ENCODE data around the gene SQSTM1. TPM values are rescaled to one million over a fixed set of nuclear protein-coding genes. Genes with fewer than 3 reads are reported as not detected.

The SQSTM1 gene
- total and polyA plus RNA-seq, 2 donors (not counting 1 experiment from before 2014, with no cell fraction given): 212 to 1,894 TPM

GRCh38 chr5:179795863-179796833 is 24.6 kb upstream of the SQSTM1 start:
- Histone ChIP-seq H3K9ac (ENCODE audit: insufficient read depth, low read length) (peak overlapping the region; percentile 58), H3K27ac (ENCODE audit: insufficient read depth, low read length) (peak overlapping the region; percentile 59), H3K36me3 (ENCODE audit: control insufficient read depth, insufficient read depth, low read length) (peaks cover 31% of the 10 kb centered on the region), H3K27me3 (ENCODE audit: control insufficient read depth, insufficient read depth, low read length) (no peaks in the 10 kb centered on the region), H3K4me3 (replicated peaks in 1 of 4; ENCODE audit: control extremely low read depth in 1 of 4, insufficient read depth in 1 of 4, low read depth in 3 of 4, low read length in 4 of 4) (peak overlapping the region; percentile 23 to 61 (median 49)), H3K4me2 (ENCODE audit: extremely low read depth, insufficient read depth, low read length) (peak overlapping the region; percentile 80), H4K20me1 (ENCODE audit: control insufficient read depth, extremely low read depth, insufficient read depth, low read length) (no peaks in the 10 kb centered on the region), H3K4me1 (ENCODE audit: control insufficient read depth, extremely low read depth, insufficient read depth, low read length) (peaks cover 6% of the 10 kb centered on the region), H2AFZ (ENCODE audit: low read length) (no peak overlapping the region), H3K79me2 (ENCODE audit: control insufficient read depth, insufficient read depth, low read length) (no peaks in the 10 kb centered on the region), H3K9me3 (ENCODE audit: control insufficient read depth, insufficient read depth, low read depth, low read length) (no peaks in the 10 kb centered on the region)
- peak; percentile 33 to 55 for TF ChIP-seq CTCF (conservative IDR thresholded peaks at IDR 0.05 in 1 of 2, IDR thresholded peaks at IDR 0.05 in 1 of 2; ENCODE audit: low read depth in 1 of 2, low read length in 2 of 2)
- no peak for TF ChIP-seq EZH2 (IDR thresholded peaks at IDR 0.05; ENCODE audit: low read length, missing control alignments)
- DNase-seq (ENCODE audit: low read depth in 2 of 2): peak; percentile 78 to 79

- TF ChIP-seq EZH2 (IDR thresholded peaks at IDR 0.05; ENCODE audit: low read length, missing control alignments) (no peak), CTCF (conservative IDR thresholded peaks at IDR 0.05 in 1 of 2, IDR thresholded peaks at IDR 0.05 in 1 of 2; ENCODE audit: low read depth in 1 of 2, low read length in 2 of 2) (no peak)
- peak overlapping the region; percentile 1 for H3K4me2 ChIP-seq (ENCODE audit: extremely low read depth, insufficient read depth, low read length)
- peaks cover 6% of the 10 kb centered on the region for H3K4me1 ChIP-seq (ENCODE audit: control insufficient read depth, extremely low read depth, insufficient read depth, low read length)
- DNase-seq (ENCODE audit: low read depth in 2 of 2): no peak
- no peak overlapping the region for H2AFZ ChIP-seq (ENCODE audit: low read length)
- peaks cover 4% of the 10 kb centered on the region for H3K79me2 ChIP-seq (ENCODE audit: control insufficient read depth, insufficient read depth, low read length)
- H3K36me3 ChIP-seq (ENCODE audit: control insufficient read depth, insufficient read depth, low read length): peaks cover 35% of the 10 kb centered on the region
- H3K9ac ChIP-seq (ENCODE audit: insufficient read depth, low read length): no peak overlapping the region
- H3K9me3 ChIP-seq (ENCODE audit: control insufficient read depth, insufficient read depth, low read depth, low read length): no peaks in the 10 kb centered on the region
- H3K27ac ChIP-seq (ENCODE audit: insufficient read depth, low read length): no peak overlapping the region
- H3K4me3 ChIP-seq (replicated peaks in 1 of 4; ENCODE audit: control extremely low read depth in 1 of 4, insufficient read depth in 1 of 4, low read depth in 3 of 4, low read length in 4 of 4): peak overlapping the region in 1 of 4 experiments; percentile 61
- H4K20me1 ChIP-seq (ENCODE audit: control insufficient read depth, extremely low read depth, insufficient read depth, low read length): no peaks in the 10 kb centered on the region
- no peaks in the 10 kb centered on the region for H3K27me3 ChIP-seq (ENCODE audit: control insufficient read depth, insufficient read depth, low read length)
Measured at GRCh38 chr5:179796877-179797608, 23.7 kb upstream of the SQSTM1 start.

- H4K20me1 ChIP-seq (ENCODE audit: control insufficient read depth, extremely low read depth, insufficient read depth, low read length): no peaks in the 10 kb centered on the region
- no peaks in the 10 kb centered on the region for H3K9me3 ChIP-seq (ENCODE audit: control insufficient read depth, insufficient read depth, low read depth, low read length)
- no peak for TF ChIP-seq EZH2 (IDR thresholded peaks at IDR 0.05; ENCODE audit: low read length, missing control alignments)
- no peak for TF ChIP-seq CTCF (conservative IDR thresholded peaks at IDR 0.05 in 1 of 2, IDR thresholded peaks at IDR 0.05 in 1 of 2; ENCODE audit: low read depth in 1 of 2, low read length in 2 of 2)
- H3K36me3 ChIP-seq (ENCODE audit: control insufficient read depth, insufficient read depth, low read length): peaks cover 37% of the 10 kb centered on the region
- peaks cover 8% of the 10 kb centered on the region for H3K4me1 ChIP-seq (ENCODE audit: control insufficient read depth, extremely low read depth, insufficient read depth, low read length)
- no peak overlapping the region for H2AFZ ChIP-seq (ENCODE audit: low read length)
- H3K4me2 ChIP-seq (ENCODE audit: extremely low read depth, insufficient read depth, low read length): no peak overlapping the region
- no peak overlapping the region for H3K9ac ChIP-seq (ENCODE audit: insufficient read depth, low read length)
- no peak for DNase-seq (ENCODE audit: low read depth in 2 of 2)
- no peaks in the 10 kb centered on the region for H3K27me3 ChIP-seq (ENCODE audit: control insufficient read depth, insufficient read depth, low read length)
- peaks cover 10% of the 10 kb centered on the region for H3K79me2 ChIP-seq (ENCODE audit: control insufficient read depth, insufficient read depth, low read length)
- no peak overlapping the region for H3K4me3 ChIP-seq (replicated peaks in 1 of 4; ENCODE audit: control extremely low read depth in 1 of 4, insufficient read depth in 1 of 4, low read depth in 3 of 4, low read length in 4 of 4)
- no peak overlapping the region for H3K27ac ChIP-seq (ENCODE audit: insufficient read depth, low read length)
Measured at GRCh38 chr5:179797741-179798140, 23.0 kb upstream of the SQSTM1 start.

Data from fibroblast of lung (primary cell).